ENCODE results near the gene KCNQ1.

DNA sequence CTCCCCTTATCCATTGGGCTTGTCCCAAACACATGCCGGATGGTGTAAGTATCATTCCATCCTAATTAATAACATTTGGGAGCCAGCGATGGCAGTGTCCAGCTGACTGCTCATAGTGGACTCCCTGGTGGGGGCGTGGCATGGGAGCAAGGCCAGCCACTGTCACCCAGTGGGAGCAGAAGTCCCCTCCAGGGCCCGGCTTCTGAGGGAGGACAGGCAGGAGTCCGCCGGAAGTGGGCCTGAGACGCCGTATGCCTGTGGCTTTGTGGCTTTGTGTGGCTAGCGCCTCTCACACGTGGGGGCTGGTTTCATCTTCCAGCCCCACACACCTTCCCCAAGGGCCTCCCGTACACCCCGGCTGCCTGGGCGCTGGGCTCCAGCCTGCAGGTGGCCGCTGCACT, 124.5 kb downstream of the KCNQ1 start:
- TF ChIP-seq TAF1 (IDR thresholded peaks at IDR 0.05; ENCODE audit: borderline replicate concordance, low read depth, low read length) (no peak), ELF1 (IDR thresholded peaks at IDR 0.05) (no peak), TEAD4 (IDR thresholded peaks at IDR 0.05; ENCODE audit: borderline replicate concordance, insufficient read depth) (no peak), MAX (IDR thresholded peaks at IDR 0.05; ENCODE audit: low read depth) (no peak), NFIC (IDR thresholded peaks at IDR 0.05; ENCODE audit: borderline replicate concordance) (no peak), EZH2phosphoT487 (IDR thresholded peaks at IDR 0.05; ENCODE audit: borderline replicate concordance, low read depth) (no peak), RAD21 (IDR thresholded peaks at IDR 0.05; ENCODE audit: low read length) (no peak), YY1 (IDR thresholded peaks at IDR 0.05; ENCODE audit: low read depth) (no peak), RFX5 (IDR thresholded peaks at IDR 0.05; ENCODE audit: low read length) (no peak), CHD2 (IDR thresholded peaks at IDR 0.05; ENCODE audit: low read length, partially characterized antibody) (no peak)
- TF ChIP-seq, protein P1, sequence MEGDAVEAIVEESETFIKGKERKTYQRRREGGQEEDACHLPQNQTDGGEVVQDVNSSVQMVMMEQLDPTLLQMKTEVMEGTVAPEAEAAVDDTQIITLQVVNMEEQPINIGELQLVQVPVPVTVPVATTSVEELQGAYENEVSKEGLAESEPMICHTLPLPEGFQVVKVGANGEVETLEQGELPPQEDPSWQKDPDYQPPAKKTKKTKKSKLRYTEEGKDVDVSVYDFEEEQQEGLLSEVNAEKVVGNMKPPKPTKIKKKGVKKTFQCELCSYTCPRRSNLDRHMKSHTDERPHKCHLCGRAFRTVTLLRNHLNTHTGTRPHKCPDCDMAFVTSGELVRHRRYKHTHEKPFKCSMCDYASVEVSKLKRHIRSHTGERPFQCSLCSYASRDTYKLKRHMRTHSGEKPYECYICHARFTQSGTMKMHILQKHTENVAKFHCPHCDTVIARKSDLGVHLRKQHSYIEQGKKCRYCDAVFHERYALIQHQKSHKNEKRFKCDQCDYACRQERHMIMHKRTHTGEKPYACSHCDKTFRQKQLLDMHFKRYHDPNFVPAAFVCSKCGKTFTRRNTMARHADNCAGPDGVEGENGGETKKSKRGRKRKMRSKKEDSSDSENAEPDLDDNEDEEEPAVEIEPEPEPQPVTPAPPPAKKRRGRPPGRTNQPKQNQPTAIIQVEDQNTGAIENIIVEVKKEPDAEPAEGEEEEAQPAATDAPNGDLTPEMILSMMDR (IDR thresholded peaks at IDR 0.05): no peak
- TF ChIP-seq, protein P2, sequence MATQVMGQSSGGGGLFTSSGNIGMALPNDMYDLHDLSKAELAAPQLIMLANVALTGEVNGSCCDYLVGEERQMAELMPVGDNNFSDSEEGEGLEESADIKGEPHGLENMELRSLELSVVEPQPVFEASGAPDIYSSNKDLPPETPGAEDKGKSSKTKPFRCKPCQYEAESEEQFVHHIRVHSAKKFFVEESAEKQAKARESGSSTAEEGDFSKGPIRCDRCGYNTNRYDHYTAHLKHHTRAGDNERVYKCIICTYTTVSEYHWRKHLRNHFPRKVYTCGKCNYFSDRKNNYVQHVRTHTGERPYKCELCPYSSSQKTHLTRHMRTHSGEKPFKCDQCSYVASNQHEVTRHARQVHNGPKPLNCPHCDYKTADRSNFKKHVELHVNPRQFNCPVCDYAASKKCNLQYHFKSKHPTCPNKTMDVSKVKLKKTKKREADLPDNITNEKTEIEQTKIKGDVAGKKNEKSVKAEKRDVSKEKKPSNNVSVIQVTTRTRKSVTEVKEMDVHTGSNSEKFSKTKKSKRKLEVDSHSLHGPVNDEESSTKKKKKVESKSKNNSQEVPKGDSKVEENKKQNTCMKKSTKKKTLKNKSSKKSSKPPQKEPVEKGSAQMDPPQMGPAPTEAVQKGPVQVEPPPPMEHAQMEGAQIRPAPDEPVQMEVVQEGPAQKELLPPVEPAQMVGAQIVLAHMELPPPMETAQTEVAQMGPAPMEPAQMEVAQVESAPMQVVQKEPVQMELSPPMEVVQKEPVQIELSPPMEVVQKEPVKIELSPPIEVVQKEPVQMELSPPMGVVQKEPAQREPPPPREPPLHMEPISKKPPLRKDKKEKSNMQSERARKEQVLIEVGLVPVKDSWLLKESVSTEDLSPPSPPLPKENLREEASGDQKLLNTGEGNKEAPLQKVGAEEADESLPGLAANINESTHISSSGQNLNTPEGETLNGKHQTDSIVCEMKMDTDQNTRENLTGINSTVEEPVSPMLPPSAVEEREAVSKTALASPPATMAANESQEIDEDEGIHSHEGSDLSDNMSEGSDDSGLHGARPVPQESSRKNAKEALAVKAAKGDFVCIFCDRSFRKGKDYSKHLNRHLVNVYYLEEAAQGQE (IDR thresholded peaks at IDR 0.05; ENCODE audit: low read depth, low read length): no peak

All from SK-N-SH (cell line).